Peyer's patch (tissue), 4 donors: ENCODE results near the gene CCND1.

Experiments
- CTCF ChIP-seq, 6 experiments: fragments of 450-650 bp in 4 of 6; fragments of 200-600 bp in 2 of 6; sonication (generic) in 1 of 6; IDR thresholded peaks; one replicate each; pipeline ENCODE4 v1.5.1; 2017 to 2019; ENCODE audit warnings: antibody characterized with exemption in 6 of 6, mild to moderate bottlenecking in 3 of 6, moderate library complexity in 1 of 6
- POLR2A ChIP-seq, 2 donors: fragments of 450-650 bp; IDR thresholded peaks; one replicate each; pipeline ENCODE4 v1.5.1; 2017; ENCODE audit warnings: antibody characterized with exemption in 2 of 2, mild to moderate bottlenecking in 2 of 2, moderate library complexity in 2 of 2

DNA sequence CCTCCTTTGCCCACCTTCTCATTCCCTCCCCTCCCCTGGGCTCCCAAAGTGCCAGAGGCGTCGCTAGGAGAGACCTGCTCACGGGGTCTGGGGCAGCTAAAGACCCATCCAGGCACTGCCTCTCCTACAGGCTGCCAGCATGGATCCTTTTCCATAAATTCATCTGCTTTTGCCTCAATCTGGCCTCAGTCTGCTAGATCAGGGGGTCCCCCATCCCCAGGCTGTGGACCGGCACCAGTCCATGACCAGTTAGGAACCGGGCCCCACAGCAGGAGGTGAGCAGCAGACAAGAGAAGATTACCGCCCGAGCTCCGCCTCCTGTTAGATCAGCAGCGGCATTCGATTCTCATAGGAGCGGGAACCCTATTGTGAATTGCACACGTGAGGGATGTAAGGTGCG is 21.9 kb downstream of the CCND1 start:
- no peak for TF ChIP-seq CTCF (IDR thresholded peaks at IDR 0.05)
- no peak for TF ChIP-seq POLR2A (IDR thresholded peaks at IDR 0.05)
